ENCODE data around the gene VWA1.
"Not testable (repeated sequence)": the region's sequence is repeated elsewhere in the genome, so short reads cannot be mapped to it uniquely, and the experiment has no call there.

The VWA1 gene

DNA sequence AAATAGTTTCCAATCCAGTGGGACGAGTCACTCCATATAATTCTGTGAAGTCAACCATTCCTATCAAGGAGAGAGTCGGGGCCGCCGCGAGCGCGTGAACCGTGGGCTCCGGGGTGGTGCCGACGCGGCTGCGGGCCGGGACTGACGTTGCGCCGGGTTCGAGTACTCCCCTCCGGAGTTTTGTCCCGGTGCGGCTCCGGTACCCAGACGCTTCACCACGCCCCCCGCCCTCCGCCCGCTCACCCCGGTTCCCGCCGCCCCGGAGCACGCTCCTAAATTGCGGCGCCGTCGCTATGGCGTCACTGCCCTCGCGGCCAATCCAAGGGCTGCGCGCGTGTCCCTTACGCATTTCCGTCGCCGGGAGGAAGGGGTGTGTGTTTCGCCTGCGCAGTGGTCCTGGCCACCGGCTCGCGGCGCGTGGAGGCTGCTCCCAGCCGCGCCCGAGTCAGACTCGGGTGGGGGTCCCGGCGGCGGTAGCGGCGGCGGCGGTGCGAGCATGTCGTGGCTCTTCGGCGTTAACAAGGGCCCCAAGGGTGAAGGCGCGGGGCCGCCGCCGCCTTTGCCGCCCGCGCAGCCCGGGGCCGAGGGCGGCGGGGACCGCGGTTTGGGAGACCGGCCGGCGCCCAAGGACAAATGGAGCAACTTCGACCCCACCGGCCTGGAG is 36.0 kb downstream of the VWA1 start, which contains the start of gene ATAD3B:
ATAD3B (plus strand) TSS at position 377 of the 664 bp plus-strand sequence; CDS start at position 497, 120 bp downstream.
- TF ChIP-seq CTCF (IDR thresholded peaks at IDR 0.05; ENCODE audit: low read depth, low read length): no peak
- H3K4me3 ChIP-seq (replicated peaks in 1 of 2; ENCODE audit: low read depth in 2 of 2, low read length in 2 of 2): peak within 1 kb of the TSS; percentile 56 to 69
- peak; percentile 82 to 90 for DNase-seq (ENCODE audit: low read depth in 2 of 2)

DNA sequence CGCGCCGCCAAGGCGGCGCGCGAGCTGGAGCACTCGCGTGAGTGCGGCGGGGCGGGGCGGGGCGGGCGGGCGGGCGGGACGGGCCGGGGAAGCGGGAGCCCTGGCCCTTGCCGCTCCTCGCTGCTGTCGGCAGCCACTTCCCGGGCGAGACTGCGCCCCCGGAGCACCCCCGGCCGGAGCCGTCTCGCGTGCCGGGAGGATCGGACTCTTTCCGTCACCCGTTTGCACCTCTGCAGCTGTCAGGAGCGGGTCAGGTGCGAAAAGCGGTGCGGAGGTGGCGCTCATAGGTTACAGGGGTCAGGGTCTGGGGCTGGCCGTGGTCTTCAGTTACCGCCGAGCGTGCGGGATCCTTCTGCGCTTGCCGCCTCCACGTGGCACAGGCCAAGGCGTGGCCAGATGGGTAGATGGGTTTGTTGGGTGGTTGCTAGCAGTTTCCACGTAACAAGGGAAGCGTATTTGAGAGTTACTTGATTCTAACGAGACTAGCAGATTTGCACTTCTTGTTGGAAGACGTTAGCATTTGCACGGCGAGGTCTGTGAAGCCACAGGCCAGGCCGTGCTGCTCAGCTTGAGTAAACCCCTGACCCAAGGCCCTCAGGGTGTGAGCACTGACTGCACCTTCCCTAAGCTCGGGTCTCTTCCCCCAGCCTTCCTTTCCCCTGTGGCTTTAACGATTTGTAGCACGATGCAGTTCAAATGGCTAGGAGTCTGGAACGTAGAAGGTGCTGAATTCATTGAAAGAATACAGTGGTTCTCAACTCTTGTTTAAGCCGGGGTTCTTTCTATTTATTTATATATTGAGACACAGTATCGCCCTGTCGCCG is 36.8 kb downstream of the VWA1 start:
- DNase-seq (ENCODE audit: low read depth in 2 of 2): peak in 1 of 2 donors; percentile 3
- peak overlapping the region; percentile 56 to 59 for H3K4me3 ChIP-seq (replicated peaks in 1 of 2; ENCODE audit: low read depth in 2 of 2, low read length in 2 of 2)

DNA sequence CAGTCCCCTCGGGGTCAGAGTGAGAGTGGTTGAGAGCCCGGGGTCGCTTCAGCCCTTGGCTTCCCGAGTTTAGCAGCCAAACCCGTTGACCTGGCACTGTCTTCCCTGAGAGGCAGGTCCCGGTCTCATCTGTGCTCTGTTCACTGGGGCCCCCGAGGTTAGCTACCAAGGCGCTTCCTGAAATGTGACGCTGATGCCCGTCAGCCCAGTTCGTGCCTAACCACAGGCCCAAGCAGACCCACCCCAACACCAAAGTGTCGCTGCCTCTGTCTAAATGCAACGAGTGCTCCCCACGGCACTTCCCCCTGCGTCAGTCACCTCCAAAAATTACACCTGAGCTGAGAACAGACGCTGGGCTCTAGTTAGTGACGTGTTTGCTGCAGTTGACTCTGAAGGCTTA is 40.5 kb downstream of the VWA1 start:
- DNase-seq (ENCODE audit: low read depth in 2 of 2): not testable (repeated sequence)

DNA sequence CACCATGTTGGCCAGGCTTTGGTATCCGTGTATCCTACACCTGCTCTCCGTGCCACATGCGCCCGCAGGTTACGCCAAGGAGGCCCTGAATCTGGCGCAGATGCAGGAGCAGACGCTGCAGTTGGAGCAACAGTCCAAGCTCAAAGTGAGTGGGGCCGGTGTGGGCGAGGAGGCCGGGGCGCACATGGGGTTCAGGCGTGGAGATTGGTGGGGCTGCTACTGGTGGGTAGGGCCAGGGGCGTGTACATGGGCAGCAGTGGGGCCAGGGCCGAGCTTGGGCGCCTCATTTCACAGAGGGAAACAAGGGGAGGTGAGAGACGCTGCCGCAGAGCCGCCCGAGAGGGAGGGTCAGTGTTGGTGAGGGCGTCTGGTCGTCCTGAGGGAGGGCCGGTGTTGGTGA is 41.7 kb downstream of the VWA1 start:
- no peak overlapping the region for H3K4me3 ChIP-seq (replicated peaks in 1 of 2; ENCODE audit: low read depth in 2 of 2, low read length in 2 of 2)
- no peak for DNase-seq (ENCODE audit: low read depth in 2 of 2)
- TF ChIP-seq CTCF (IDR thresholded peaks at IDR 0.05; ENCODE audit: low read depth, low read length): no peak

More for the DNA sequence above, 40.5 kb downstream of the VWA1 start:
- H3K4me3 ChIP-seq (replicated peaks in 1 of 2; ENCODE audit: low read depth in 2 of 2, low read length in 2 of 2): not testable (repeated sequence)

- no peak for TF ChIP-seq CTCF (IDR thresholded peaks at IDR 0.05; ENCODE audit: low read depth, low read length)
- H3K4me3 ChIP-seq (replicated peaks in 1 of 2; ENCODE audit: low read depth in 2 of 2, low read length in 2 of 2): no peak overlapping the region
- no peak for DNase-seq (ENCODE audit: low read depth in 2 of 2)
These were observed 44.3 kb downstream of the VWA1 start for GRCh38 chr1:1479547-1480487.

GRCh38 chr1:1480488-1480867 is 45.0 kb downstream of the VWA1 start:
- H3K4me3 ChIP-seq (replicated peaks in 1 of 2; ENCODE audit: low read depth in 2 of 2, low read length in 2 of 2); DNase-seq (ENCODE audit: low read depth in 2 of 2): not testable (repeated sequence)

- not testable (repeated sequence) for H3K4me3 ChIP-seq (replicated peaks in 1 of 2; ENCODE audit: low read depth in 2 of 2, low read length in 2 of 2); DNase-seq (ENCODE audit: low read depth in 2 of 2)
These were observed 46.3 kb downstream of the VWA1 start for GRCh38 chr1:1481811-1482210.

GRCh38 chr1:1482856-1483255 is 47.4 kb downstream of the VWA1 start:
- no peak for DNase-seq (ENCODE audit: low read depth in 2 of 2)
- H3K4me3 ChIP-seq (replicated peaks in 1 of 2; ENCODE audit: low read depth in 2 of 2, low read length in 2 of 2): no peak overlapping the region
- TF ChIP-seq CTCF (IDR thresholded peaks at IDR 0.05; ENCODE audit: low read depth, low read length): no peak
